ENCODE data around the gene DNAJB6.

GRCh38 chr7:157299317-157299612, 37.5 kb upstream of the DNAJB6 start:
- TF ChIP-seq CTCF (IDR thresholded peaks at IDR 0.05) (no peak), EP300 (IDR thresholded peaks at IDR 0.05) (no peak), POLR2A (IDR thresholded peaks at IDR 0.05) (no peak)
